ENCODE data around the gene MFSD6. TPM values are rescaled to one million over a fixed set of nuclear protein-coding genes. Genes with fewer than 3 reads are reported as not detected.

The MFSD6 gene
- total RNA-seq, 4 donors from 2014 or later, result 40.4 to 184 (median 119) TPM

DNA sequence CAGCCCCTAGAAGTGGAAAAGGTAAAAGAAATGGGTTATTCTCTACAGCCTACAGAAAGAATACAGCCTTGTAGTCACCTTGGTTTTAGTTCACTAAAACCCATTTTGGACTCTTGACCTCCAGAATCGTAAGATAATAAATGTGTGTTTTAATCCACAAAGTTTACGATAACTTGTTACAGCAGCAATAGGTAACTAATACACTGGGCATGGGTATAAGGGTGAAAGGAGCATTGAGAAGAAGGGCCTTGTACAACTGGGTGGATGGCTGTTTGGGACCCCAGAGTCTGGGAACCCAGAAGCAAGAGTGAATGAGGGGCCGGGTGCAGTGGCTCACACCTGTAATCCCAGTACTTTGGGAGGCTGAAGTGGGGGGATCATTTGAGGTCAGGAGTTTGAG lies 2.2 kb upstream of the MFSD6 start:
- no peak for TF ChIP-seq POLR2A (IDR thresholded peaks at IDR 0.05)
- TF ChIP-seq, protein P1, sequence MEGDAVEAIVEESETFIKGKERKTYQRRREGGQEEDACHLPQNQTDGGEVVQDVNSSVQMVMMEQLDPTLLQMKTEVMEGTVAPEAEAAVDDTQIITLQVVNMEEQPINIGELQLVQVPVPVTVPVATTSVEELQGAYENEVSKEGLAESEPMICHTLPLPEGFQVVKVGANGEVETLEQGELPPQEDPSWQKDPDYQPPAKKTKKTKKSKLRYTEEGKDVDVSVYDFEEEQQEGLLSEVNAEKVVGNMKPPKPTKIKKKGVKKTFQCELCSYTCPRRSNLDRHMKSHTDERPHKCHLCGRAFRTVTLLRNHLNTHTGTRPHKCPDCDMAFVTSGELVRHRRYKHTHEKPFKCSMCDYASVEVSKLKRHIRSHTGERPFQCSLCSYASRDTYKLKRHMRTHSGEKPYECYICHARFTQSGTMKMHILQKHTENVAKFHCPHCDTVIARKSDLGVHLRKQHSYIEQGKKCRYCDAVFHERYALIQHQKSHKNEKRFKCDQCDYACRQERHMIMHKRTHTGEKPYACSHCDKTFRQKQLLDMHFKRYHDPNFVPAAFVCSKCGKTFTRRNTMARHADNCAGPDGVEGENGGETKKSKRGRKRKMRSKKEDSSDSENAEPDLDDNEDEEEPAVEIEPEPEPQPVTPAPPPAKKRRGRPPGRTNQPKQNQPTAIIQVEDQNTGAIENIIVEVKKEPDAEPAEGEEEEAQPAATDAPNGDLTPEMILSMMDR (IDR thresholded peaks at IDR 0.05), result no peak

DNA sequence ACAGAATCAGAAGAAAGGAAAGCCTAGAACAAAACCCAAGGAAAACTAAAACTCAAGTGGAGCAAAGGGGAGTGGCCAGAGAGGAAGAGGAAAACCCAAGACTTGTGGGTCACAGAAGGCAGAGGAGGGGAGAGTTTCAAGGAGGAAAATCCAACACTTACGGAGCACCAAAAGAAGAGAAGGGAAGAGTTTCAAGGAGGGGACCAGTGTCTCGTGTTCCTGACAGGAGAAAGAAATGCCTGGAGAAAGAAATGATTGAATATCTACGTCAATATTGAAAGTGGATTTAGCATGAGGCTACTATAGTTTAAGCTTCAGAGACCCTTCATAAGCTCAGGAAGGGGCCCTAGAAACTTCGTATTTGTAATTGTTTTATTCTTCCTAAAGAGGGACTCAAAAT lies 1.4 kb upstream of the MFSD6 start:
- no peak for TF ChIP-seq POLR2A (IDR thresholded peaks at IDR 0.05)
- TF ChIP-seq, protein P1 (IDR thresholded peaks at IDR 0.05), result no peak
- Histone ChIP-seq H3K36me3 (no peaks in the 10 kb centered on the region), H3K4me1 (peaks cover 0 to 17% (median 4%) of the 10 kb centered on the region in 4 donors), H3K27ac (peak overlapping the region; percentile 92 to 99 (median 94)), H3K9me3 (no peaks in the 10 kb centered on the region), H3K4me3 (no peak overlapping the region), H3K27me3 (no peaks in the 10 kb centered on the region)
- DNase-seq, result no peak

More for the DNA sequence above, 2.2 kb upstream of the MFSD6 start:
- Histone ChIP-seq H3K27ac (no peak overlapping the region), H3K9me3 (no peaks in the 10 kb centered on the region), H3K4me3 (no peak overlapping the region), H3K27me3 (no peaks in the 10 kb centered on the region), H3K4me1 (peaks cover 0 to 9% (median 4%) of the 10 kb centered on the region in 4 donors), H3K36me3 (no peaks in the 10 kb centered on the region)
- no peak for DNase-seq

DNA sequence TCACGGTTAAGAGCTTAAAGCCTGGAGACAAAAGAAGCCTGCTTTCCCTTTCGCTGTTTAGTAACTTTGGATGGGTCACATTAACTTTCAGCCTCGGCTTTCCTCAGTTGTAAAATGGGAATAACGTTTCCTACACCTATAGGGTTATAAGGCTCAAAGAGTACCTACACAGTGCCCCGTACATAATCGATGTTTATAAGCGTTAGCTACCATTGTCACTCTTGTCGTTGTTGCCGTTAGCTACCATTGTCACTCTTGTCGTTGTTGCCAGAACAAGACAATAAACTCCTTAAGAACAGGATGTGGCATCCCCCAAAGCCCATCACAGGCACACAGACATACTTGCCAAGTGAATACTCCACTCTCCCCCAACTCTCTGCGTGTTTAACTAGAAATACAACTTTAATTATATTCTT lies 901 bp upstream of the MFSD6 start:
- H3K36me3 ChIP-seq, result no peaks in the 10 kb centered on the region
- peak overlapping the region; percentile 75 to 98 (median 88) for H3K4me3 ChIP-seq
- no peaks in the 10 kb centered on the region for H3K27me3 ChIP-seq
- peak overlapping the region; percentile 92 to 99 (median 94) for H3K27ac ChIP-seq
- TF ChIP-seq POLR2A (IDR thresholded peaks at IDR 0.05), result no peak
- TF ChIP-seq, protein P1 (IDR thresholded peaks at IDR 0.05), result no peak
- H3K4me1 ChIP-seq, result peaks cover 0 to 18% (median 4%) of the 10 kb centered on the region in 4 donors
- no peaks in the 10 kb centered on the region for H3K9me3 ChIP-seq
- DNase-seq, result peak in 2 of 3 donors; percentile 46 to 58

DNA sequence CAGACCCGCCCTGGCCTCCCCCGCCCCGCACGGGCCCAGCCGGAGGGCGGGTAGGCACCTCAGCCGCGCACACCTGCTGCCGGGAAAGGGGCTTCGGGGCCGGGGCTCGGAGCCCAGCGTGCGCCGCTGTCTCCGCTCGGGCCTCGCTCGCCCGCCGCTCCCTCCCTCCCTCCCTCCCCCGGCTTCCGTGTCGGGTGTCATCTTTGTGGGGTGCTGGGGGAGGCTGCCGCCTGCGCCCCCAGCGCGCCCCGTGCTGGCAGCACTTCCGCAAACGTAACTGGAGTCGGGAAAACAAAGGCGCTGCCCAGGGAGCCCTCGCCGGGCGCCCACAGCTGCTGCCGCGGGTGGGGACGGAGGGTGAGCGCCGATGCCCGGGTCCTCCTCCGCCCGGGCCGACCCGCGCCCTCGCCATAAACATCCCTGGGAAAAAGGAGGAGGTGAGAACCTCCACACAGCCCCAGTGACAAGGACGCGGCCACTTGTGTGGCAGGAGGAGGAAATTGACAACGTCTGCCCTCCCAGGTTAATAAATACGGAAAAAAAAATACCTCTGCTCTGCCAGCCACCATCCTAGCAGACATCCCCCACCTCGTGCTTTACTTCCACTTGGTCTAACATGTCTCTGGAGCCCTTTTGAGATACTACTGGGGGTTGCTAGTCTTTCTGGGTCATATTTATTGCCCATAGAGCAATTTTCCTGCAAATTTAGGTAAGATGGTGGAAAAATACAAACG lies 550 bp downstream of the MFSD6 start:
- Histone ChIP-seq H3K4me1 (peaks cover 0 to 22% (median 4%) of the 10 kb centered on the region in 4 donors), H3K9me3 (no peaks in the 10 kb centered on the region), H3K4me3 (peak overlapping the region; percentile 75 to 98 (median 88)), H3K27me3 (no peaks in the 10 kb centered on the region), H3K36me3 (no peaks in the 10 kb centered on the region), H3K27ac (peak overlapping the region; percentile 92 to 99 (median 94))
- DNase-seq, result peak; percentile 73 to 88 (median 85)
- TF ChIP-seq POLR2A (IDR thresholded peaks at IDR 0.05), result peak in 1 of 2 donors; percentile 64
- TF ChIP-seq, protein P1 (IDR thresholded peaks at IDR 0.05), result peak in 2 of 6 experiments; percentile 4 to 14

DNA sequence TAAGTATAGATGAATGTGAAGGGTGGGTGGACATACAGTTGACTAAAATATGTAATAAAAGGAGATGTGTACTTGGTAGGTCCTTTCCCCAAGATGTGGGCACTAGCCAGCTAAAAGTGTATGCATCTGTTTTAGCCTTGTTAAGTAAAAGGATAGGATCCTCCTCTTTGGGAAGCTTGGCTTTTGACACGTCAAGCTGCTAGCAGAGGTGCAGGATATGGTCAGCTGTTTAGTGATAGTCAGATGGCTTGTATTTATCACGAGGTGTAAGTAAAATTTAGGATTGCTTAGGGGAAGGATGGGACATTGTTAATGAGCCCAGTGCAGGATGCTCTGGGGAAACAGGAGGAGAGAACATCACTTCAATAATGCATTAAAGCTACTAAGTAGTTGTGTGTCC lies 1.5 kb downstream of the MFSD6 start:
- DNase-seq, result no peak
- Histone ChIP-seq H3K4me1 (peaks cover 0 to 30% (median 4%) of the 10 kb centered on the region in 4 donors), H3K27ac (peak overlapping the region in 1 of 4 donors; percentile 99), H3K4me3 (peak overlapping the region in 2 of 4 donors; percentile 91 to 98), H3K27me3 (no peaks in the 10 kb centered on the region), H3K36me3 (no peaks in the 10 kb centered on the region), H3K9me3 (no peaks in the 10 kb centered on the region)
- TF ChIP-seq, protein P1 (IDR thresholded peaks at IDR 0.05), result no peak
- no peak for TF ChIP-seq POLR2A (IDR thresholded peaks at IDR 0.05)

All from Peyer's patch (tissue), 4 donors.